ENCODE results near the gene ATP13A3. TPM values are rescaled to one million over a fixed set of nuclear protein-coding genes. Genes with fewer than 3 reads are reported as not detected.

ATP13A3 gene
- total and polyA plus RNA-seq, 10 of the 15 experiments (the other 5 are each of a cell fraction or from before 2014, with no cell fraction given), result 14.0 to 108 (median 69.5) TPM

GRCh38 chr3:194377708-194378107 is 109.1 kb downstream of the ATP13A3 start:
- TF ChIP-seq ZNF207 (IDR thresholded peaks at IDR 0.05; ENCODE audit: borderline replicate concordance) (no peak), NR2C2 (IDR thresholded peaks at IDR 0.05; ENCODE audit: borderline replicate concordance, control insufficient read depth, insufficient read length, low read depth) (no peak)
- H4K20me1 ChIP-seq (ENCODE audit: control insufficient read depth, insufficient read depth), result no peaks in the 10 kb centered on the region
- H3K4me2 ChIP-seq (ENCODE audit: control insufficient read depth, insufficient read depth), result no peak overlapping the region
- no peak for FAIRE-seq
- SMC1A ChIA-PET (ENCODE audit: uncharacterized antibody, unreplicated experiment), result no interaction called here
- POLR2A ChIA-PET, result no interaction called here
- no peak overlapping the region for H3K27ac ChIP-seq (ENCODE audit: control insufficient read depth, insufficient read depth)
- in situ Hi-C loops (cut with MboI), result no loop called here
- H3K36me3 ChIP-seq (ENCODE audit: control insufficient read depth in 2 of 2, insufficient read depth in 2 of 2, low read length in 1 of 2), result no peaks in the 10 kb centered on the region
- H3K27me3 ChIP-seq (replicated peaks in 1 of 2; ENCODE audit: control insufficient read depth in 2 of 2, insufficient read depth in 2 of 2, low read length in 1 of 2), result no peaks in the 10 kb centered on the region; a peak in 2 of 4 replicates
- no peak overlapping the region for H2AFZ ChIP-seq (ENCODE audit: control insufficient read depth, low read depth, low read length)
- no peak for DNase-seq (ENCODE audit: low read depth, low spot score)
- no peaks in the 10 kb centered on the region for H3K9me3 ChIP-seq (replicated peaks; ENCODE audit: control insufficient read depth, insufficient read depth, low read length)
- no TSS peak for BruUV-seq (replicated peaks)
- no peak overlapping the region for H3K9ac ChIP-seq (ENCODE audit: control insufficient read depth, insufficient read depth, low read length)
- RAD21 ChIA-PET (ENCODE audit: unreplicated experiment), result no interaction called here
- no peaks in the 10 kb centered on the region for H3K4me1 ChIP-seq (ENCODE audit: control insufficient read depth, insufficient read depth, low read length)
- WGBS (ENCODE audit: insufficient coverage, insufficient replicate concordance, low lambda C conversion rate, missing lambda C conversion rate), result 0% methylated on average over 1 of the region's 1 CpG
- H3K4me3 ChIP-seq, result no peak overlapping the region
- ATAC-seq, result no peak
- no peaks in the 10 kb centered on the region for H3K79me2 ChIP-seq (ENCODE audit: control insufficient read depth, insufficient read depth, low read length)
- intact Hi-C loops (cut with micrococcal nuclease; ENCODE audit: unreplicated experiment), result no loop called here
- CTCF ChIA-PET, result interaction anchor here (0.5 kb wide), 2 partner anchors 199 to 1094 kb away, joined by 3 to 4 read pairs; no protein-coding TSS in a partner anchor

- no peak overlapping the region for H3K27ac ChIP-seq (ENCODE audit: control insufficient read depth, insufficient read depth)
- SMC1A ChIA-PET (ENCODE audit: uncharacterized antibody, unreplicated experiment), result no interaction called here
- no peak overlapping the region for H2AFZ ChIP-seq (ENCODE audit: control insufficient read depth, low read depth, low read length)
- intact Hi-C loops (cut with micrococcal nuclease; ENCODE audit: unreplicated experiment), result no loop called here
- POLR2A ChIA-PET, result no interaction called here
- H3K4me2 ChIP-seq (ENCODE audit: control insufficient read depth, insufficient read depth), result no peak overlapping the region
- no peaks in the 10 kb centered on the region; a peak in 2 of 4 replicates for H3K27me3 ChIP-seq (replicated peaks in 1 of 2; ENCODE audit: control insufficient read depth in 2 of 2, insufficient read depth in 2 of 2, low read length in 1 of 2)
- no peak overlapping the region for H3K4me3 ChIP-seq
- H3K4me1 ChIP-seq (ENCODE audit: control insufficient read depth, insufficient read depth, low read length), result no peaks in the 10 kb centered on the region
- RAD21 ChIA-PET (ENCODE audit: unreplicated experiment), result no interaction called here
- no peak overlapping the region for H3K9ac ChIP-seq (ENCODE audit: control insufficient read depth, insufficient read depth, low read length)
- BruUV-seq (replicated peaks), result no TSS peak
- no peak for DNase-seq (ENCODE audit: low read depth, low spot score)
- TF ChIP-seq PML (IDR thresholded peaks at IDR 0.05; ENCODE audit: low read length), result no peak
- no peak for TF ChIP-seq ZNF274 (IDR thresholded peaks at IDR 0.05; ENCODE audit: insufficient read depth, insufficient read length)
- no peak for TF ChIP-seq KLF5 (IDR thresholded peaks at IDR 0.05; ENCODE audit: partially characterized antibody)
- TF ChIP-seq SP1 (IDR thresholded peaks at IDR 0.05; ENCODE audit: low read depth, low read length), result no peak
- no peak for TF ChIP-seq TCF3 (IDR thresholded peaks at IDR 0.05; ENCODE audit: borderline replicate concordance, insufficient read depth, low read depth, low read length)
- no peak for TF ChIP-seq CTCF (IDR thresholded peaks at IDR 0.05 in 2 of 3, conservative IDR thresholded peaks at IDR 0.05 in 1 of 3; ENCODE audit: control insufficient read depth in 2 of 3, extremely low read depth in 1 of 3, insufficient read depth in 1 of 3, low read depth in 3 of 3, low read length in 3 of 3)
- no peak for TF ChIP-seq NFIC (IDR thresholded peaks at IDR 0.05; ENCODE audit: low read depth, low read length)
- TF ChIP-seq RCOR1 (conservative IDR thresholded peaks at IDR 0.05; ENCODE audit: low read depth, low read length), result no peak
- no peak for TF ChIP-seq NRF1 (conservative IDR thresholded peaks at IDR 0.05; ENCODE audit: low read depth, low read length)
- no peak for TF ChIP-seq MYC (IDR thresholded peaks at IDR 0.05; ENCODE audit: insufficient read depth, insufficient read length, insufficient replicate concordance, low read length, severe bottlenecking)
- no peak for TF ChIP-seq NR2F1 (conservative IDR thresholded peaks at IDR 0.05)
- TF ChIP-seq SPI1 (IDR thresholded peaks at IDR 0.05; ENCODE audit: borderline replicate concordance, insufficient read depth, low read depth, low read length), result no peak
- no peak for TF ChIP-seq STAT3 (IDR thresholded peaks at IDR 0.05; ENCODE audit: low read depth, low read length)
- TF ChIP-seq MEF2A (IDR thresholded peaks at IDR 0.05; ENCODE audit: insufficient read depth, low read depth, low read length), result no peak
- TF ChIP-seq SRF (IDR thresholded peaks at IDR 0.05; ENCODE audit: low read depth in 2 of 2, low read length in 2 of 2), result no peak
- no peaks in the 10 kb centered on the region for H3K79me2 ChIP-seq (ENCODE audit: control insufficient read depth, insufficient read depth, low read length)
- H3K36me3 ChIP-seq (ENCODE audit: control insufficient read depth in 2 of 2, insufficient read depth in 2 of 2, low read length in 1 of 2), result no peaks in the 10 kb centered on the region
- no peaks in the 10 kb centered on the region for H3K9me3 ChIP-seq (replicated peaks; ENCODE audit: control insufficient read depth, insufficient read depth, low read length)
- no peak for FAIRE-seq
- no peak for ATAC-seq
- in situ Hi-C loops (cut with MboI), result no loop called here
- 70% methylated on average over 10 of the region's 10 CpGs for WGBS (ENCODE audit: insufficient coverage, insufficient replicate concordance, low lambda C conversion rate, missing lambda C conversion rate)
- H4K20me1 ChIP-seq (ENCODE audit: control insufficient read depth, insufficient read depth), result no peaks in the 10 kb centered on the region
- CTCF ChIA-PET, result no interaction called here
These were observed 110.6 kb downstream of the ATP13A3 start for GRCh38 chr3:194376241-194376560.
